Ishikawa (cell line): ENCODE data around the gene TBC1D9.

Source experiments
- CEBPB ChIP-seq: IDR thresholded peaks from 2 replicates; pipeline ENCODE4 v1.6.1; 2012
- CREB1 ChIP-seq: IDR thresholded peaks from 2 replicates; pipeline ENCODE4 v1.6.1; 2012; ENCODE audit warnings: low read depth
- EGR1 ChIP-seq: IDR thresholded peaks from 2 replicates; pipeline ENCODE4 v1.6.1; 2012
- EP300 ChIP-seq: IDR thresholded peaks from 2 replicates; pipeline ENCODE4 v1.6.1; 2012; ENCODE audit warnings: borderline replicate concordance
- FOXM1 ChIP-seq: IDR thresholded peaks from 2 replicates; pipeline ENCODE4 v1.6.1; 2012; ENCODE audit warnings: low read depth, borderline replicate concordance
- MAX ChIP-seq: IDR thresholded peaks from 2 replicates; pipeline ENCODE4 v1.6.1; 2012
- NFIC ChIP-seq: IDR thresholded peaks from 2 replicates; pipeline ENCODE4 v1.6.1; 2012
- RAD21 ChIP-seq: IDR thresholded peaks from 2 replicates; pipeline ENCODE4 v1.6.1; 2012; ENCODE audit warnings: low read depth
- REST ChIP-seq: IDR thresholded peaks from 2 replicates; pipeline ENCODE4 v1.6.1; 2012; ENCODE audit warnings: low read depth, mild to moderate bottlenecking
- TAF1 ChIP-seq: IDR thresholded peaks from 2 replicates; pipeline ENCODE4 v1.6.1; 2012; ENCODE audit warnings: low read depth, mild to moderate bottlenecking
- TCF12 ChIP-seq: IDR thresholded peaks from 2 replicates; pipeline ENCODE4 v1.6.1; 2012; ENCODE audit warnings: low read depth
- TEAD4 ChIP-seq: IDR thresholded peaks from 2 replicates; pipeline ENCODE4 v1.6.1; 2012
- USF1 ChIP-seq: IDR thresholded peaks from 2 replicates; pipeline ENCODE4 v1.6.1; 2012
- YY1 ChIP-seq: IDR thresholded peaks from 2 replicates; pipeline ENCODE4 v1.6.1; 2012; ENCODE audit warnings: low read depth
- ZBTB7A ChIP-seq: IDR thresholded peaks from 2 replicates; pipeline ENCODE4 v1.6.1; 2012; ENCODE audit warnings: low read depth

The TBC1D9 gene

DNA sequence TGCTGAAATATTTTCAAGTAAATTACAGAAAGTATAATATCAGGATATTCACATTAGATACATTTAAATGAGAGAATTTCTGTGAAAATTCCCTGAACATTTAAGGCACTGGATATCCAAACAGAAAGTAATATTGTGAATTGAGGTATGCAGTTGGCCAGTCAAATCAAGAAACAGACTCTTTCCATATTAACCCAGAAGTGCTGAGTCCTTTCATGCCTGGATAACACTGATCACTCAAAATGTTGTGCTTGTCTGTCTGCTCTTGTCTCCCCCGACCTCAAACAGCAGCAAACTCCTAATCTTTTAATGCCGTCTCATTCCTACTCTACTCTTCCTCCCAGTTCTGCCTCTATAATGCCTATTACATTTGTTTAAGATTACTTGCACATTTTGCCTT, 51.2 kb downstream of the TBC1D9 start:
- TF ChIP-seq TAF1: no peak
- TF ChIP-seq REST: no peak
- TF ChIP-seq NFIC: no peak
- no peak for TF ChIP-seq ZBTB7A
- no peak for TF ChIP-seq YY1
- no peak for TF ChIP-seq MAX
- TF ChIP-seq USF1: no peak
- no peak for TF ChIP-seq FOXM1
- no peak for TF ChIP-seq TCF12
- TF ChIP-seq CREB1: no peak

- no peak for TF ChIP-seq ZBTB7A
- TF ChIP-seq TAF1: no peak
- TF ChIP-seq TEAD4: no peak
- TF ChIP-seq NFIC: no peak
- TF ChIP-seq EGR1: no peak
- TF ChIP-seq MAX: no peak
- TF ChIP-seq CREB1: no peak
- TF ChIP-seq EP300: no peak
- no peak for TF ChIP-seq YY1
- no peak for TF ChIP-seq CEBPB
- no peak for TF ChIP-seq REST
- TF ChIP-seq FOXM1: no peak
- TF ChIP-seq RAD21: no peak
- TF ChIP-seq TCF12: no peak
- no peak for TF ChIP-seq USF1
Observed at GRCh38 chr4:140704392-140704960, 51.7 kb downstream of the TBC1D9 start.

- no peak for TF ChIP-seq FOXM1
- no peak for TF ChIP-seq CEBPB
Observed at GRCh38 chr4:140703463-140703862, 52.7 kb downstream of the TBC1D9 start.

GRCh38 chr4:140702096-140702757, 54.0 kb downstream of the TBC1D9 start:
- TF ChIP-seq REST (no peak), USF1 (no peak), TCF12 (no peak), EGR1 (no peak), TEAD4 (no peak), FOXM1 (no peak), RAD21 (no peak), CEBPB (no peak), TAF1 (no peak), NFIC (no peak), CREB1 (no peak), YY1 (no peak), EP300 (no peak), MAX (no peak), ZBTB7A (no peak)
